SK-N-MC (cell line): Measurements from ENCODE around the gene EIF1.
"Not testable (repeated sequence)": the region's sequence is repeated elsewhere in the genome, so short reads cannot be mapped to it uniquely, and the experiment has no call there.

Experiments used
- FOXP2 ChIP-seq: optimal IDR thresholded peaks from 2 replicates; pipeline ENCODE3; 2011; ENCODE audit warnings: mild to moderate bottlenecking, moderate library complexity; ENCODE audit not compliant: insufficient read depth; ENCODE audit errors: extremely low read length, control extremely low read depth
- POLR2AphosphoS5 ChIP-seq: IDR thresholded peaks from 2 replicates; pipeline ENCODE4 v1.6.1; 2012; ENCODE audit warnings: mild to moderate bottlenecking, low read depth, low read length, borderline replicate concordance

DNA sequence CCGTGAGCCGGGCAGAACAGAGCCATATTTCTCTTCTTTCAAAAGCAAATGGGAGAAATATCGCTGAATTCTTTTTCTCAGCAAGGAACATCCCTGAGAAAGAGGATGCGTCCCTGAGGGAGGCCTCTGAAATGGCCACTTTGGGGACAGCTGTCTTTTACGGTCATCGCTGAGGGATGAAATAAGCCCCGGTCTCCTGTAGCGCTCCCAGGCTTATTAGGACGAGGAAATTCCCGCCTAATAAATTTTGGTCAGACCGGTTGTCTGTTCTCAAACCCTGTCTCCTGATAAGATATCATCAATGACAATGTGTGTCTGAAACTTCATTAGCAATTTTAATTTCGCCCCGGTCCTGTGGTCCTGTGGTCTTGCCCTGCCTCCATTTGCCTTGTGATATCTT lies 2.9 kb upstream of the EIF1 start:
- TF ChIP-seq FOXP2, POLR2AphosphoS5: not testable (repeated sequence)
